Measurements from ENCODE around the gene AKAP13.

The AKAP13 gene

DNA sequence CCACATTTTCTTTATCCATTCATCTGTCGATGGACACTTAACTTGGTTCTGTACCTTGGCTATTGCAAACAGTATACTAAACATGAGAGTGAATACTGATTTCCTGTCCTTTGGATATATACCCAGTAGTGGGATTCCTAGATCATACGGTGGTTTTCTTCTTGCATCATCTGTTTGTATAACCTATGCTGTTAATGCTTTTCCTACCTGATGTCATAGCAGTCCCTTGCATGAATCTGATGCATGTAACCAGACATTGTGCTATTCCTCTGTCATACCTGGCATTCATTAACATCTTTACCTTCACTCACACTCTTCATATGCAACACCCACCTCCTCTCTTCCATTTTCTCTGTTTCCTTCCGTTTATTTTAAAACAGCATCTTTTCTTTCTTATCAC is 229.1 kb downstream of the AKAP13 start:
- H3K36me3 ChIP-seq (ENCODE audit: control insufficient read depth, insufficient read depth, low read length, severe bottlenecking): no peaks in the 10 kb centered on the region
- no peaks in the 10 kb centered on the region for H3K27me3 ChIP-seq (replicated peaks; ENCODE audit: control insufficient read depth, insufficient read depth, low read length)
- no peak overlapping the region for H3K4me3 ChIP-seq (ENCODE audit: low read length)
- H3K9me3 ChIP-seq (ENCODE audit: control insufficient read depth, low read length): no peaks in the 10 kb centered on the region
- DNase-seq (ENCODE audit: low read depth): no peak
- H3K9ac ChIP-seq (ENCODE audit: low read length): no peak overlapping the region
- H3K4me1 ChIP-seq (ENCODE audit: control insufficient read depth, insufficient read depth, low read length): peaks cover 27% of the 10 kb centered on the region

DNA sequence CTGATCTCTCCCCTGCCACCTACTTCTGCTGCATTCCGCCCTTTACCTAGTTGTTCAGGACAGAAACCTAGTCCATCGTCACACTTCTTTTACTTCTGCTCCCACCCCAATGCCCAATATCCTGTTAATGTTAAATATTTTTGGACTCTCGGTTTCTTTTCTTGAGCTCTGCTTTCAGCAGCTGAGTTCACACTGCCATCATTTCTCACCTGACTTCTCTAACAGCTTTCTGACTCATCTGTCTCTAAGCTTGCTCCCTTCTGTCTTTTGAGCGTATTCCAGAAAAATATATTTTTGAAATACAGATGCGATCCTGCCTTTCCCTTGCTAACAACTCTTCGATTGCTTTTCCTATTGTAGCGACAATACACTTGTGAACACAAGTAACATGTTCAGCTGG is 231.0 kb downstream of the AKAP13 start:
- H3K9me3 ChIP-seq (ENCODE audit: control insufficient read depth, low read length): no peaks in the 10 kb centered on the region
- no peaks in the 10 kb centered on the region for H3K27me3 ChIP-seq (replicated peaks; ENCODE audit: control insufficient read depth, insufficient read depth, low read length)
- no peak overlapping the region for H3K9ac ChIP-seq (ENCODE audit: low read length)
- H3K4me3 ChIP-seq (ENCODE audit: low read length): no peak overlapping the region
- no peaks in the 10 kb centered on the region for H3K36me3 ChIP-seq (ENCODE audit: control insufficient read depth, insufficient read depth, low read length, severe bottlenecking)
- DNase-seq (ENCODE audit: low read depth): no peak
- peaks cover 40% of the 10 kb centered on the region for H3K4me1 ChIP-seq (ENCODE audit: control insufficient read depth, insufficient read depth, low read length)

DNA sequence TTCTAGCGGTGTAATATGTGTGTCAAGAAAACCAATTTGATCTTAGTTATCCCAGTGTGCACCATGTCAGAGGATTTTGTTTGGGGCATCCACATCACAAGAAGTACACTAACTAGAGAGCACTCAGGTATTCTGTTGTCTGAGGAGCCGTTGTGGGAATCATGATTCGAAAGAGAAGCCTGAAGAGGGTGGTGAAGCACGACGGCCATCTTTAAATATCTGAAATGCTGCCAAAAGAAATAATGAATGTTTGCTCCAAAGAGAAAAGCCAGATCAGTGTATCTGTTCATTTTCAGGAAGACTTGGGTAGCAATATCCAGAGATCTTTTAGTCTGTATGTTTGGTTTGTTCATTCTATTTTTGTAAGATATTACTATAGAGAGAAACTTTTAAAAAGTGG is 233.7 kb downstream of the AKAP13 start:
- Histone ChIP-seq H3K9me3 (ENCODE audit: control insufficient read depth, low read length) (no peaks in the 10 kb centered on the region), H3K27me3 (replicated peaks; ENCODE audit: control insufficient read depth, insufficient read depth, low read length) (no peaks in the 10 kb centered on the region), H3K4me1 (ENCODE audit: control insufficient read depth, insufficient read depth, low read length) (peaks cover 42% of the 10 kb centered on the region), H3K36me3 (ENCODE audit: control insufficient read depth, insufficient read depth, low read length, severe bottlenecking) (no peaks in the 10 kb centered on the region), H3K4me3 (ENCODE audit: low read length) (no peak overlapping the region), H3K9ac (ENCODE audit: low read length) (no peak overlapping the region)
- peak; percentile 40 for DNase-seq (ENCODE audit: low read depth)

DNA sequence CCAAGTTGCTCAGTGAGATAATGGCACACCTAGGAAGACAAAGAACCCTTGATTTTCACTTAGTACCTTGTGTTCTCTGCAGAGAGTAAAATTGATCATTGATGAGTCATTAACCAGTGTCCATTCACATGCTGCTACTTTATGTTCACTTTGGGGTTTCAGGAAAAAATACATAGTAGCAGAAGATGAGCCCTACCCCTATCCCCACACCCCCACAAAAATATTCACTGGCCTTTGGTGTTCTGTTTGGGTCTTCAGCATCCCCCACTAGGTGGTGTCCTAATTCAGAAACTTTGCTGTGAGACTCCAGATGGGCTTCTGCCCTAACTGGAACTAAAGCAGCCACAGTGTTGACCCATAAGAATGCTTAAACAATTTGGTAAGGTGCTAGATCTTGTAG is 235.5 kb downstream of the AKAP13 start:
- no peak overlapping the region for H3K4me3 ChIP-seq (ENCODE audit: low read length)
- peak; percentile 72 for DNase-seq (ENCODE audit: low read depth)
- peaks cover 48% of the 10 kb centered on the region for H3K4me1 ChIP-seq (ENCODE audit: control insufficient read depth, insufficient read depth, low read length)
- H3K27me3 ChIP-seq (replicated peaks; ENCODE audit: control insufficient read depth, insufficient read depth, low read length): no peaks in the 10 kb centered on the region
- peak overlapping the region; percentile 85 for H3K9ac ChIP-seq (ENCODE audit: low read length)
- H3K9me3 ChIP-seq (ENCODE audit: control insufficient read depth, low read length): no peaks in the 10 kb centered on the region
- no peaks in the 10 kb centered on the region for H3K36me3 ChIP-seq (ENCODE audit: control insufficient read depth, insufficient read depth, low read length, severe bottlenecking)

DNA sequence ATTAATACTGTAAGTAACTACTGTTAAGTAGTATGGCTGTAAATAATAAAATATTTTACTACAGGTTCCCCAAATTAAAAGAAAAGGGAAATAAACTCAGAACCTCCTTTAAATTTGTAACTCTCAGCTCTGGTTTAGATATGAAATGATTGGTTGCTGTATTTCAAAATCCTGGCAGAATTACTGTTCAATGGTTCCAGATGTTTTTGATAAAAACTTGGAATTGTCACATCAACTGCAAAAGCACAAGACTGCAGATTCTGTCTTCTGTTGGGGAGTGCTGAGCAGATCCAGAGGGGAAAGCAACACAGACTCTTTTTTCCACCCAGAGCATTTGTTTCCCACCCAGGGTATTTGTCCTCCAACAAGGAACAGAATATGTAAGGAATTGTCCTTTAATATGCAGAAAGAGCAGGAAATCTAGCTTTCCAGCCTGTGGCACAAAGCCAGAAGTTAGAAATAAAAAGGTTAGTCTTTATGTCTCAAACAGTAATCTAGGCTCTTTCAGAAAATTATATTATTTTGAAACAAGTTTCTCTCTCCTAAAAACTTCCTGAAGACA is 236.2 kb downstream of the AKAP13 start:
- peaks cover 53% of the 10 kb centered on the region for H3K4me1 ChIP-seq (ENCODE audit: control insufficient read depth, insufficient read depth, low read length)

DNA sequence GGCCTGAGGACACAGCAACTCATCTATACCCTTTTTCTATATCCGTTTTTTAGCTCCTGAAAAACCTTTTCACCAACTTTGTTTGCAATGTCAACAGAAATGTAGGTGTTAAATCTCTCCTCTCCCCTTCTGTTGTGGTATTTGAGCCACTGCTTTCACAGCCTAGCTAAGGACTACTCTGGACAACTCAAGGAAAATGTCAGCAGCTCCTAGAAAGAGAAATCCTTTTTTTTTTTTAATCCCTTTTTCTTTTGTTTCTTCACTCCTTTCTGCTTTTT is 237.8 kb downstream of the AKAP13 start:
- Histone ChIP-seq H3K4me1 (ENCODE audit: control insufficient read depth, insufficient read depth, low read length) (peaks cover 64% of the 10 kb centered on the region), H3K9me3 (ENCODE audit: control insufficient read depth, low read length) (no peaks in the 10 kb centered on the region), H3K27me3 (replicated peaks; ENCODE audit: control insufficient read depth, insufficient read depth, low read length) (no peaks in the 10 kb centered on the region), H3K36me3 (ENCODE audit: control insufficient read depth, insufficient read depth, low read length, severe bottlenecking) (no peaks in the 10 kb centered on the region), H3K4me3 (ENCODE audit: low read length) (peak overlapping the region; percentile 87), H3K9ac (ENCODE audit: low read length) (peak overlapping the region; percentile 92)
- no peak for DNase-seq (ENCODE audit: low read depth)

More for the DNA sequence above, 236.2 kb downstream of the AKAP13 start:
- no peaks in the 10 kb centered on the region for H3K9me3 ChIP-seq (ENCODE audit: control insufficient read depth, low read length)
- H3K9ac ChIP-seq (ENCODE audit: low read length): peak overlapping the region; percentile 85
- H3K27me3 ChIP-seq (replicated peaks; ENCODE audit: control insufficient read depth, insufficient read depth, low read length): no peaks in the 10 kb centered on the region
- no peaks in the 10 kb centered on the region for H3K36me3 ChIP-seq (ENCODE audit: control insufficient read depth, insufficient read depth, low read length, severe bottlenecking)
- peak overlapping the region; percentile 87 for H3K4me3 ChIP-seq (ENCODE audit: low read length)
- peak; percentile 89 for DNase-seq (ENCODE audit: low read depth)

DNA sequence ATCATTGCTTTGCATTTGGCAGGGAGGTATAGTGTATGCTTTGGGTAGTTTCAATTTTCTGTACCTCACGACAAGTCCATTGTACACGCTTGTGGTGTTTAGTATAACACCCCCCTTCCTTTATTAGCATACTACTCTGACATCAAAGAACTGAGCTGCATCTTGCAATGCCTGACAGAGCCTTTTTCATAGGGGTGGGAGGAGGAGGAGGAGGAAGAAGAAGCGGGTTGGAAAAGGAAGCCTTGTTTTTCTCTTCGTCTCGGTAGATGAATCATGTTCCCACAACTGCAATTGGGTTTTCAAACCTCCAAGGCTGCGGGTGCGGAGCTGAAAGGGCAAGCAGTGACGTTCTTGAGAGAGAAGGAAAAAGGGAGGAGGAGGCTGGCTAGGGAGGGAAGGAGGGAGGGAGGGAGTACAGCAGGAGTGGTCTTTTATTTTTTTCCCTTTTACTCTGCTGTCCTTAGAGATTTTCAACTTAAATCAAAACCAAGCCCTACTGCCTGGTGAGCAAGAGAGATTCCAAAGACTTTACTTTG is 238.6 kb downstream of the AKAP13 start:
- H3K27me3 ChIP-seq (replicated peaks; ENCODE audit: control insufficient read depth, insufficient read depth, low read length): no peaks in the 10 kb centered on the region
- H3K9me3 ChIP-seq (ENCODE audit: control insufficient read depth, low read length): no peaks in the 10 kb centered on the region
- H3K9ac ChIP-seq (ENCODE audit: low read length): peak overlapping the region; percentile 92
- peaks cover 73% of the 10 kb centered on the region for H3K4me1 ChIP-seq (ENCODE audit: control insufficient read depth, insufficient read depth, low read length)
- H3K4me3 ChIP-seq (ENCODE audit: low read length): peak overlapping the region; percentile 87
- H3K36me3 ChIP-seq (ENCODE audit: control insufficient read depth, insufficient read depth, low read length, severe bottlenecking): no peaks in the 10 kb centered on the region
- DNase-seq (ENCODE audit: low read depth): peak; percentile 96

DNA sequence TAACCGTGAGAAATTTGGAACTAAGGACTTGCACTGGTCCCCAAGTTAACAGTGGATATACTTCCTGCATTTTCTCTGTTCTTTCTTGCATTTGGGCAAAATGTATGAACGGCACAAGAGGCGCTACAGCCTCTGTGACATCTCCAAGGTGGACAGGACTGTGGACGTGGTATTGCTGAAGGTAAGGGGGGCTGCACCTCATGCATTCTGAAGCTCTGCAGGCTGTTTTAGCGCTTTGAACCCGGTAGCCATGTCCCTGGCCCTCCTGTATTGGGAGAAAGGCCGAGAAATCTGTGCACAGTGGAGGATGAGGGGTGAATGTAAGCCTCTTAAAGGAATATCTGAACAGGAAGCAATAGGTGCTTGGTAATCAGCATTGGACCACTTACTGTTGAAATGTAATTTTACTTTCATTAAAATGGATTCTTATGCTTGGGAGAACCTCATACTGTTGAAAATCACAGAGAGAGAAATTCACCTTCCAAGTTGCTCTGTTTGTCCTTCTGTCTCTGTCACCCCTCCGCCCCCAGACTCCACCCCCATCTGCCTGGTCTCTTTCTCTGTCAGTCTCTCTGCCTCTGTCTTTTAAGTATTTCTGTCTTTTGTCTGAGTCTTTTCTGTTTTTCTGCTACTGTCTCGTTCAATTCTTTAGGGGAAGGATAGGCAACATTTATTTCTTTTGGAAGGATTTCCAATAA is 239.7 kb downstream of the AKAP13 start:
- Histone ChIP-seq H3K9me3 (ENCODE audit: control insufficient read depth, low read length) (no peaks in the 10 kb centered on the region), H3K36me3 (ENCODE audit: control insufficient read depth, insufficient read depth, low read length, severe bottlenecking) (no peaks in the 10 kb centered on the region), H3K9ac (ENCODE audit: low read length) (peak overlapping the region; percentile 92), H3K4me3 (ENCODE audit: low read length) (peak overlapping the region; percentile 87), H3K4me1 (ENCODE audit: control insufficient read depth, insufficient read depth, low read length) (peaks cover 78% of the 10 kb centered on the region), H3K27me3 (replicated peaks; ENCODE audit: control insufficient read depth, insufficient read depth, low read length) (no peaks in the 10 kb centered on the region)
- DNase-seq (ENCODE audit: low read depth): peak; percentile 49

DNA sequence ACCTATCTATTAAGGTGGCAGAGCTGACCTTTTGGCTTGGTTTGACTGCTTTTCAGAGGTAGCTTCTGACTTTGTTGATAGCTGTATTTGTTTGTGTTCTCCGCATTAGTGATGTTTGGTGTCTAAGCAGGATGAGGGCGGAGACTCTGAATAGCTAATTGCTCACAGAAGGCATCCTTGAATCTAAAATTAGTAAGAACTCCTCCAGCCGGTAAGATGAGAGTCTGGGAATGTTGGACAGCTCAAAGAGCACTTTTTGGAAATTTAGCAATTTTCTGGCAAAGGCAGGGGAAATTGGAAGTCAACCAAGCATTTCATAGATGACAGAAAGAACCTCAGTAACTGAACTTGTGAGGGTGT is 240.3 kb downstream of the AKAP13 start:
- H3K9ac ChIP-seq (ENCODE audit: low read length): peak overlapping the region; percentile 92
- H3K27me3 ChIP-seq (replicated peaks; ENCODE audit: control insufficient read depth, insufficient read depth, low read length): no peaks in the 10 kb centered on the region
- peak overlapping the region; percentile 87 for H3K4me3 ChIP-seq (ENCODE audit: low read length)
- H3K4me1 ChIP-seq (ENCODE audit: control insufficient read depth, insufficient read depth, low read length): peaks cover 80% of the 10 kb centered on the region
- peak; percentile 91 for DNase-seq (ENCODE audit: low read depth)
- H3K36me3 ChIP-seq (ENCODE audit: control insufficient read depth, insufficient read depth, low read length, severe bottlenecking): no peaks in the 10 kb centered on the region
- H3K9me3 ChIP-seq (ENCODE audit: control insufficient read depth, low read length): no peaks in the 10 kb centered on the region

DNA sequence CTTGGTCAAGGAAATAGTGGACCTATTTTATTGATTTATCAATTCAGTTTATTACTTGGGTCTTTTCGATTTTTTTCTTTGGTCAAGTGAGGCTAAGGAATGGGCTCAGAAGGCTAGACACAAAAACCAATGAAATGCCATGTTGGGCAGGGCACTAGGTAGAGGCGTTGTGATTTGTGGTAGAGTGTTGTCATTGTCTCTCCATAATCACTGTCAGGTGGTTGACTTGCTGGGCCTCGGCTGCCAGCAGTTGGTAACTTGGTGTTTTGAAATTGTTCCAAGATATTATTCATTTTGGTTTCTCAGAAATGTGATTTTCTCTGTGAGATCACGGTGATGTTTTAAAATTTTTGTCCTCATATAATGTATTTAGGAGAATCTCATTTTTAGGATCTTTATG is 240.7 kb downstream of the AKAP13 start:
- DNase-seq (ENCODE audit: low read depth): peak; percentile 65
- Histone ChIP-seq H3K9me3 (ENCODE audit: control insufficient read depth, low read length) (no peaks in the 10 kb centered on the region), H3K4me1 (ENCODE audit: control insufficient read depth, insufficient read depth, low read length) (peaks cover 80% of the 10 kb centered on the region), H3K9ac (ENCODE audit: low read length) (peak overlapping the region; percentile 92), H3K4me3 (ENCODE audit: low read length) (peak overlapping the region; percentile 87), H3K36me3 (ENCODE audit: control insufficient read depth, insufficient read depth, low read length, severe bottlenecking) (no peaks in the 10 kb centered on the region), H3K27me3 (replicated peaks; ENCODE audit: control insufficient read depth, insufficient read depth, low read length) (no peaks in the 10 kb centered on the region)

DNA sequence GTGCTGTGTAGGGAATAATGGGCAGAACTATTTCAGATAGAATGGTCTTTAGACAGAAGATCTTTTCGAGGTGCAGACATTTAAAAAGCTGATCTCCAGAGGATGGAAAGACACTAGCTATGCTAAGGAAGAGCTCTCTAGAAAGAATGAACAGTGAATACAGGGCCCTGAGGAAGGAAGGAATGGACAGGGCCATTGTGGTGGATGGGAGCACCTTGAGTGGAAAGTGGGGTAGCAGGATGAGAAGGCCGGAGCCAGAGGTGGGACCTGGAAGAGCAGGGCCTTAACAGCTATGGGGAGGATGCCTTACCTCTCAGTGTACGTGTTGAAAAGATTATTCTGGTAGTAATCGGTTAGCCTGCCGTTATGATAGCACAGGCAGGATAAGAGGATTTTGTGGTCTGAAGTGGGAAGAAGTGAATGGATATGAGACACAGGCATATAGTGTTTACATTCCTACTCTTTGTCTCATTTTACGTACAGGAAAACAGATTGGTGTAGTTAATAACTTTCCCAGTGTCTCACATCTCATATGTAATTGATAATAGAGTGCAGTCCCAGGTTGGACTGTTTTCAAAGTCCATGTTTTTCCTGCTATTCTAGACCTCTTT is 241.9 kb downstream of the AKAP13 start:
- DNase-seq (ENCODE audit: low read depth): peak; percentile 57
- peak overlapping the region; percentile 92 for H3K9ac ChIP-seq (ENCODE audit: low read length)
- H3K9me3 ChIP-seq (ENCODE audit: control insufficient read depth, low read length): no peaks in the 10 kb centered on the region
- peak overlapping the region; percentile 87 for H3K4me3 ChIP-seq (ENCODE audit: low read length)
- peaks cover 6% of the 10 kb centered on the region for H3K36me3 ChIP-seq (ENCODE audit: control insufficient read depth, insufficient read depth, low read length, severe bottlenecking)
- H3K4me1 ChIP-seq (ENCODE audit: control insufficient read depth, insufficient read depth, low read length): peaks cover 76% of the 10 kb centered on the region
- no peaks in the 10 kb centered on the region for H3K27me3 ChIP-seq (replicated peaks; ENCODE audit: control insufficient read depth, insufficient read depth, low read length)
